G401.6 (cell line): ENCODE data around the gene TMEM106A.
"Not testable (repeated sequence)": the region's sequence is repeated elsewhere in the genome, so short reads cannot be mapped to it uniquely, and the experiment has no call there.

Experiments
- FAIRE-seq: peaks from 2 replicates; lab custom pipeline; 2012; peaks lifted over from hg19 to GRCh38; lab: Jason Lieb, UNC

TMEM106A gene

GRCh38 chr17:43216369-43216761 lies 4.7 kb downstream of the TMEM106A start:
- no peak for FAIRE-seq

DNA sequence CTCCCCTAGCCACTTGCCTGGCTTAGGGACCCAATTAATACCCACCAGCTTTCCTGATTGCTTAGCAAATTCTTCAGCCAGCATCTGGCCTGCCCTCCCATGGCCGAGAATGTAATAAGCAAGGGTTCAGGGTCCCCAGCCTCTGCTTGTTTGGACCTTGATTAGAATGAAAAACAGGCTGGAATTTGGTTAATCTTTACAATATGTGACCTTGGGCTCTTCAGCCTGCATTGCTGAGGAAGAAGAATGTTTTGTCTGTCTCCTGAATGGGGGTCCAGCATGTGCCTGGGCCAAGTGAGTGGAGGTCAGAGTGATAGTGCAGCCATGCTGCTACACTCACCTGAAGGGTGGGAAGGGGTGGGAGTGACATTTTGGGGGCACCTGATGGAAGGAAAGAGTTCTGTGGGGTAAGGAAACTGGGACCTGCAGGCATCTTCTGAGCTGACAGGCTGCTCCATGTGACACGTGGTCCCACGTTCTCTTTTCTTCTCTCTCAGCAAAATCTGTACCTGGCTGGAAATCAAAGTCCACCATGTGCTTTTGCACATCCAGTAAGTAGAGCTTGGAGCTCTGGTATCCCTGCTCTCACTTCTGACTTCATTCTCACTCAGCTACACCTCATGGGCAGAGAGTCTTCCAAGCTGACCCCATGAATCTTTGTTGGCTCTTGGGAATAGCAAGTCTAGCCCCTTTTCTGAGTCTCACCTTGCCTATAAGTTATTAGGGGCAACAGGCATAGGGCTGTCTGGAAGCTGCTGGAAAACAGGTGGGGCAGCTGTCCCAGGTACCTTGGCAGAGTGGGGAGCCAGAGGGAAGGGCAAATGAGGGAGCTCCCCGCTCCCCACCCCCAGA lies 5.3 kb downstream of the TMEM106A start:
- no peak for FAIRE-seq

DNA sequence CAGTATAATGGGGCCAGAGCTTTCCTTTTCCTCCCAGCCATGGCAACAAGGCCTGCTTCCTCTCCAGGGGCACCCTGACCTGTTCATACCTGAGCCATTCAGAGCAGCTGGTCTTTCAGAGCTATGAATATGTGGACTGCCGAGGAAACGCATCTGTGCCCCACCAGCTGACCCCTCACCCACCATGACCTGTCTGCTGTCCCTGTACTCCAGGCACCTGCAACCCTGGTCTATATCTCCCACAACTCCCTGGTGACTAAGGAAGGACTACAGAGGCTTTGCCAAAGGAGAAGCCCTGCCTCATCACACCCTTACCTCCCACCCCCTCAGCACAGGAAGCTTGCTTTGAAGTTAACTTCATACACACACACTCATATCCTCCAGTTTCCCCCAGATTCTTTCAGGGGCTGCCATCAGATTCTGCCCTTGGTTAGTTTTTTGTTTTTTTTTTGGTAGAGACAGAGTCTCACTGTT lies 6.0 kb downstream of the TMEM106A start:
- no peak for FAIRE-seq

GRCh38 chr17:43219001-43219400 lies 7.3 kb downstream of the TMEM106A start:
- FAIRE-seq: no peak

DNA sequence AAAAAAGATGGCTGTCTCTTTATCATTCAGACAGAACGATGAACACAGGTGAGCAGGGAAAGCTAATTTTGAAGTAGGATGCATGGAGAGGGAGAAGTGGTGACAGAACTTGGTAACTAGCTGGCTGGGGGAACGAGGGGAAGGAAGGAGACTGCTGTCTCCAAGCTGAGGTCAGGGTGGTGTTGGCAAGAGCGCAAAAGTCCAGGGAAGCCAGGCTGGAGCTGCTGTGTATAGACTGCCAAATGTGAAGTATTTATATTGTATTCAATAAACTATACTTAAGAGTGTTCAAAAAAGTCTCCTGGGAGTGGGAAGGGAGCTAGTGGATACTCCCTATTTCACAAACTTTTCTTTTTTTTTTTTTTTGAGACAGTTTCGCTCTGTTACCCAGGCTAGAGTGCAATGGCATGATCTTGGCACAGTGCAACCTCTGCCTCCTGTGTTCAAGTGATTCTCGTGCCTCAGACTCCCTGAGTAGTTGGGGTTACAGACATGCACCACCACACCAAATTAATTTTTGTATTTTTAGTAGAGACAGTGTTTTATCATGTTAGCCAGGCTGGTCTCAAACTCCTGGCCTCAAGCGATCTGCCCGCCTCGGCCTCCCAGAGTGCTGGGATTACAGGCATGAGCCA lies 8.2 kb downstream of the TMEM106A start:
- no peak for FAIRE-seq

GRCh38 chr17:43220511-43221125 lies 8.9 kb downstream of the TMEM106A start:
- no peak for FAIRE-seq

DNA sequence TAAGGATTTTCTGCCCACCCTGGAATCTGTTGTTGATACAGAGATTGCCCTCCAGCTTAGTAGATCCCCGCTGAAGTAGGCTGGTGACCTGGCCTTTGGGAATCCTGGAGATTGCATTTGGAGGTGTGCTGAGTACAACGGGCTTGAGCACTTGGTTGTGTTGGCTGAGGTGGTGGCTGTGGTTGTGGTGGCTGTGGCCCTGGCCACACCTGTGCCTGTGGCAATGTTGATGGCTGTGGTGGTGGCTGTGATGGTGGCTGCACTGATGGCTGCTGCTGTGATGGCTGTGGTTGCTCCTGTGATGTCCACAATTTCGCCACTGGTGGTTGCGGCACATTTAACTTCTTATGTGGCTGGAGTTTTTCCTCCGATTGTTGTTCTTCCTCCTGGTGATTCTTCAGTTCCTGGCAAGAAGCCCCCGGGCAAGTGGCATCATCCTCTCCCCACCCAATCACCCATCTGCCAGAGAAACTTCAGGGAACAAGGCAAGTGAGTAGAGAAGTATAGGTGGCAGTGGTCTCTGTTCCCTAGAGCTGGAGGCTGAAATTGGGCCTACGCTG lies 12.6 kb downstream of the TMEM106A start:
- no peak for FAIRE-seq

GRCh38 chr17:43226393-43226792 lies 14.7 kb downstream of the TMEM106A start:
- FAIRE-seq: no peak

- not testable (repeated sequence) for FAIRE-seq
Measured at GRCh38 chr17:43228020-43228782, 16.5 kb downstream of the TMEM106A start, which contains the start of gene CCDC200. TSS of gene CCDC200 (minus strand) at chr17:43228623. CDS start at chr17:43228554, 69 bp downstream.

- FAIRE-seq: not testable (repeated sequence)
Measured at GRCh38 chr17:43231205-43232020, 19.7 kb downstream of the TMEM106A start.

- not testable (repeated sequence) for FAIRE-seq
Measured at GRCh38 chr17:43232021-43232699, 20.5 kb downstream of the TMEM106A start.

GRCh38 chr17:43233263-43233662 lies 21.6 kb downstream of the TMEM106A start:
- not testable (repeated sequence) for FAIRE-seq

- not testable (repeated sequence) for FAIRE-seq
Measured at GRCh38 chr17:43233877-43234276, 22.2 kb downstream of the TMEM106A start, which contains the start of gene RNU2-1. TSS of gene RNU2-1 (minus strand) at chr17:43233977.

- not testable (repeated sequence) for FAIRE-seq
Measured at GRCh38 chr17:43239597-43239996, 27.9 kb downstream of the TMEM106A start.

DNA sequence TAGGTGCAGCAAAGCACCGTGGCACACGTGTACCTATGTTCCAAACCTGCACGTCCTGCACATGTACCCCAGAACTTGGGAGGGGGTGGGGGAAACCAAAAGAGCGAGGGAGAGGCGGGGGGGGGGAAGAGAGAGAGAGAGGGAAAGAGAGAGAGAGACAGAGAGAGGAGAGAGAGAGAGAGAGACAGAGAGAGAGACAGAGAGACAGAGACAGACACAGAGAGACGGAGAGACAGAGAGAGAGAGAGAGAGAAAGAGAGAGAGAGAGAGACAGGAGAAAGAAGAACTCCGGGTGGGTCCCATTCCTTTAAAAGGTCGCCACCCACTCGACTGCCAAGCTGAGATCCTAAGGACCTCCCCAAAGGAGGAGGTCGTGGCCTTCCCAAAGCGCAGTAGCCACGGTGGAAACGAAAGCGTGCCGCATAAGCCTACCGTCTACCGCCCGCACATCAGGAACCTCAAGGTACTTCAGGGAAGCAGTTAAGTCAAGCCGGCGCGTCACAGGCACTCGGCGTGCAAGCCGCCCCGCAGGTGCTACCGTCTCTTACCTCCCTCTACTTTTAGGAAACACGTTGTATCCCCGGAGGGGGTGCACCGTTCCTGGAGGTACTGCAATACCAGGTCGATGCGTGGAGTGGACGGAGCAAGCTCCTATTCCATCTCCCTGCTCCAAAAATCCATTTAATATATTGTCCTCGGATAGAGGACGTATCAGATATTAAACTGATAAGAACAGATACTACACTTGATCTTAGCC lies 29.1 kb downstream of the TMEM106A start:
- not testable (repeated sequence) for FAIRE-seq

DNA sequence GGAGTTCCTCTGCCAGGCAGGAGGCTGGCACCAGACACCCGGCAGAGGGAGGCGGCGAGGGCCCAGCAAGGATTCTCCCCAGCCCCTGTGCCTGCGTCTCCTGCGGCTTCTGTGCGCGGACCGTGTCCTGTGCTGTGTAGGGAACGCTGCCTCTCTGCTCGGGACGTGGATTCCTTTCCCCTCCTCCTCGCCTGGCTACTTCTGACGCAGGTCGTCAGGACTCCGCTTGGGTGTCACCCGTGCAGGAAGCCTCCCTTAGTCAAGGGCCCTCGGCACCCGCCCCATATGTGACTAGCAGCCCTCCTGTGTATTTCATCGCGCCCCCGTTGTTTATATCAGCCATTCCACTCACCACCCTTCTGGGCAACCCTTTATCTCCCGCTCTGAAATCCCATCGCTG lies 34.8 kb downstream of the TMEM106A start:
- not testable (repeated sequence) for FAIRE-seq
